HG02840 (cell line): ENCODE results near the gene PACRG.

Experiments used
- ATAC-seq: cut with Tn5 transposase; IDR thresholded peaks from one replicate; pipeline ENCODE4 v1.9.1; 2021; ENCODE audit warnings: mild to moderate bottlenecking, moderate library complexity, moderate number of reproducible peaks; ENCODE audit not compliant: unreplicated experiment, low FRiP score

Gene PACRG

DNA sequence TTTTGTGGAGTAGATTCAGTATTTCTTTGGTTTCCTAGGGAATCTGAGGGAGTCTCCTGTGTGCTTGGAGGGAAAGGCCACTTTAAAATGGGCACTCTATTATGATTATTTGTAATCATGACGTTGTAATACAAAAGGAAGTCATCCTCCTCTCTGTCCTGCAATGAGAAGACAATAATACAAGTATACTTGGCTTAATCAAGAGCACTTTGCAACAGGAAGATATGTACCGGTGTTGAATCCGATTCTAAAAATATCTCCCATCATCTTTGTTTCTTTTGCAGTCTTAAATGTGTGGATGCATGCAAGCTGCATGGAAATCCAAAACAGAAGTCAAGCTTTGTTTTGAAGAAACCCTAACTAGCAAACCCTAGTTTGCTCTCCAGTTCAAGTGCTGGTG is 592.6 kb downstream of the PACRG start:
- no peak for ATAC-seq

DNA sequence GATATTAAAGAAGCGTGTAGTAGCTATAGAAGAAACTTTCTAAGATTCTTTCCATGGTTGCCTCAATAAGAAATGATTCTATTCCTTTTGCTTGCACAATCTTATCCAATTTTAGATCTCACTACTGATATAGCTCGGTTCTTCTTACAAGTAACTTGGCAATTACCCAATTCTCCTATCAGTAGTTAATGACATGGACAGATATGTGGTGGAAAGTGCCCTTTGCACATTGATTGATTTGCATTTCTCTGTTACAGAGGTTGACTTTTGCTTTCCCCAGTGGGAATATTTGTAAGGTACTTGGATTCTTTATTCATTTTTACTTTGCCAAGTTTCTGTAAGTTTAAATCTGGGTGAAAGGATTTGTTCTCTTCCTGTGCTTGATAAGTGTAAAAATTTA is 593.0 kb downstream of the PACRG start:
- no peak for ATAC-seq

DNA sequence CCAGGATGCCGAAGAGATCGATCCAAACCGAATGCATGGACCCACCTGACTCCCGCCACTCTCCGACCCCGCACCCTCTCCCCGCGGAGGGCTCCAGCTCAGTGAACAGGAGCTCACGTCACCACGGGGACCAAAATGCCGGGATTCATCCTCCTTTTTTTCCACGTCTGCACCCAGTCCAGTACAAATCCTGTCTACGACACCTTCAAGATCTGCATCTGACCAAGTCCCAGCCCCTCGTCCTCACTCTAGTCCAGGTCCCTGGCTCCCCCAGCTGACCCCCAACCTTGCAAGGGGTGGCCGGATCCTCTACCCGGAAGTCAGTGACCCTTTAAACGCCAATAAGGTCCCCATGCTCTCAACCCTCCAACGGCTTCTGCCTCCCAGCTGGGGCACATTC is 593.9 kb downstream of the PACRG start:
- ATAC-seq = no peak

- no peak for ATAC-seq
These were observed 595.5 kb downstream of the PACRG start for GRCh38 chr6:163323274-163323673.

DNA sequence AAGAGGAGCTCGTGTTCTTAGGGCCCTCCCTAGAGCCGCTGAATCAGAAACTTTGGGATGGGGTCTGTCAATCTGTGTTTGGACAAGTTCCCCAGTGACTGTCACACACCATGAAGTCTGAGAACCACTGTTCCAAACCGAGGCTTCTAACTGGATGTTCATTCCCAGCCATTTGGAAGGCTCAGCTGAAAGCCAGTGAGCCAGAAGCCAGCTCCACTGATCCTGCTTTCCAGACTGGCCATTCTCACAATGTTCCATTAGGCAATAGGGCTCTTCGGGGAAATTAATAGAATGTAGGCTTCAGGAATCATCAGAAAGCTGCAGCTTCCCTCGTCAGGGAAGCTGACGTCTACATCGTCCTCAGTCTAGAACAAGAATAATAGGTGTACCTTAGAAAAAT is 595.9 kb downstream of the PACRG start:
- ATAC-seq = no peak

GRCh38 chr6:163324326-163324687 is 596.5 kb downstream of the PACRG start:
- ATAC-seq = no peak

- no peak for ATAC-seq
These were observed 597.1 kb downstream of the PACRG start for GRCh38 chr6:163324688-163325389.

- no peak for ATAC-seq
These were observed 597.6 kb downstream of the PACRG start for GRCh38 chr6:163325390-163325784.

- ATAC-seq = no peak
These were observed 599.5 kb downstream of the PACRG start for GRCh38 chr6:163327165-163327880.

- no peak for ATAC-seq
These were observed 600.1 kb downstream of the PACRG start for GRCh38 chr6:163327921-163328320.

- no peak for ATAC-seq
These were observed 600.6 kb downstream of the PACRG start for GRCh38 chr6:163328411-163328810.

DNA sequence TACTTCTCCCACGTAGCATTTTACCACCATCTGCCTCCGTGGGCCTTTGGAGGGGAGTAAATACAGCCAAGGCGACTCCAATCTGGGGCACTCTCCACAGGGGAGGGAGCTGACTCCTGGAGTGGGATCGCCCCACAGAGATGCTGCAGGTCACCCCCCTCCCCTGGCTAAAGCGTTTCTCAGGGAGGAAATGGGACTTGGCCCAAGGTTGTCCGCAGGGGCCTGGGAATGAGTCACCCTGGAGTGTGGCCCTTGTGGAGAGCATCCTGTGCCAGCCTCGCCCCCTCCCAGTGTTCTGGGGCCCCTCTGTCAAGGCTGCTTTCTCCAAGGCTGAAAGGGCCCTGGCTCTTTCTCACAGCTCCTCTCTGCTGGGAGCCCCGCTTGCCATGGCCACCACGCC is 602.2 kb downstream of the PACRG start:
- ATAC-seq = no peak

DNA sequence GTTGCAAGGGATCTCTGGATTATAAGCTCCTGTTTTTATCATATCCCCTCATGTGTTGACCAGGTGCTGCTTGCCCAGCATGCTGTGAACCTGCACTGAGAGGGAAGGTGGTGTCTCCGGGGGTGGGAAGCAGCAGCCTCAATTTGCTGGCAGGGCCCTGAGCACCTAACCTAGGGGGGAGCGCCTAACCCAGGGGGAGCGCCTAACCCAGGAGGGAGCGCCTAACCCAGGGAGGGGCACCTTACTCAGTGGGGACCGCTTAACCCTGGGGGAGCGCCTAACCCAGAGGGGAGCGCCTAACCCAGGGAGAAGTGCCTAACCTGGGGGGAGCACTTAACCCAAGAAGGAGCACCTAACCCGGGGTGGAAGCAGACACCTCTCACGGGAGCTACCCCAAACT is 603.5 kb downstream of the PACRG start:
- no peak for ATAC-seq

DNA sequence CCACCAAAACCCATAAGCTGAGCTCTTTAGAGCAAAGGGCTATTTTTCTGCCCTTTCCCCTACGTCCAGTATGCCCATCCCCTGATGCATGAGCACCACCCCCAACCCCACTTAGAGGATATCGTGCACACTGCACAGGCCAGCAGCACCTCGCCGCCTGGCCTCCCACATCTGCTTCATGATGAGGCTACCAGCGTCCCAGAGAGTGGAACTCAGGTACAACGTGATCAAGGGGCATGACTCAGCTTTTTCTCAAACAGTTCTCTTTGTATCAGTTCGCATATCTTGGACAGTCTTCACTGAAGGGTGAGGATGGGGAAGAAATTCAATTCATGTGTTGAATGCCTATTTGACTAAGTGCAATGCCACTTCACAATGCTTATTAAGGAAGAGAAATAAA is 604.8 kb downstream of the PACRG start:
- no peak for ATAC-seq

DNA sequence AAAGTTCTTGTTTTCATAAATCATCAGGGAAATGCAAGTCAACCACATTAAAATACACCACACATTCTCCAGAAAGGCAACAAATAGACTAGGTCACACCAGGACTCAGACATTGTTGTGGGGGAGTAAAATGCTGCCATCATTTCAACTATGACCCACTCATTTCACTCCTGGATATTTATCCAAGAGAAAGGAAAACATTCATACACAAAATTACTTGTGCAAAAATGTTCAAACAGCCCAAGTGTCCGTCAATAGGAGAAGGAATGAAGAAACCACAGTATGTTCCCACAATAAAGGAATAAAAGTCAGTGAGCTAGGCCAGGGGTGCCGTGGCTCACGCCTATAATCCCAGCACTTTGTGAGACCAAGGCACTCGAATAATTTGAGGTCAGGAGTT is 605.3 kb downstream of the PACRG start:
- no peak for ATAC-seq

GRCh38 chr6:163333701-163334663 is 606.2 kb downstream of the PACRG start:
- no peak for ATAC-seq

GRCh38 chr6:163335056-163335455 is 607.3 kb downstream of the PACRG start:
- ATAC-seq = no peak

GRCh38 chr6:163335671-163336545 is 608.1 kb downstream of the PACRG start:
- ATAC-seq = no peak

GRCh38 chr6:163336961-163337360 is 609.2 kb downstream of the PACRG start:
- ATAC-seq = no peak

DNA sequence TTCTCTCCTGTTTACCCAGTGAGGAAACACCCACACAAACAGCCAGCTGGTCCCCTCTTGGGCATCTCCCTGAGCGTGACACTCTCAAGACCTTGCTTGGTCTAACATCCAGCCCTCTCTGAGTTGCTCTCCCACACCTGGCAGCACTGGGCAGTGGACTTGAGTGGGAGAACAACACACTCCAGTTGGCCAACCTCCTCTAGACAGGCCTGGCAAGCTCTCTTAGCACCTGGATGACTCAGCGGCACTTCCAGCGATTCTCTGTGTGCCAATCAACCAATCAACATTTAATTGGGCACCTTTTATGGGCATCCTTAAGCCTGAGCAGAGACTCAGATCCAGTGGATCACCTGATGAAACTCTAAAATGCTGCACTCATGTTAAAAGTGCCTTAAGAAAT is 610.2 kb downstream of the PACRG start:
- ATAC-seq = no peak
